Stimulated activated CD4-positive, alpha-beta T cell treated with anti-CD3 and anti-CD28 coated beads, Interleukin-12 subunit alpha, Interleukin-12 subunit beta, amount 100 ng/mL, for 24 hours (primary cell): Measurements from ENCODE around the gene RALGPS1.

Source experiments
- DNase-seq, 2 experiments: peaks; one replicate each; pipeline ENCODE4 v3.0.0-alpha.2; 2020; ENCODE audit warnings: low read depth in 2 of 2

RALGPS1 gene

DNA sequence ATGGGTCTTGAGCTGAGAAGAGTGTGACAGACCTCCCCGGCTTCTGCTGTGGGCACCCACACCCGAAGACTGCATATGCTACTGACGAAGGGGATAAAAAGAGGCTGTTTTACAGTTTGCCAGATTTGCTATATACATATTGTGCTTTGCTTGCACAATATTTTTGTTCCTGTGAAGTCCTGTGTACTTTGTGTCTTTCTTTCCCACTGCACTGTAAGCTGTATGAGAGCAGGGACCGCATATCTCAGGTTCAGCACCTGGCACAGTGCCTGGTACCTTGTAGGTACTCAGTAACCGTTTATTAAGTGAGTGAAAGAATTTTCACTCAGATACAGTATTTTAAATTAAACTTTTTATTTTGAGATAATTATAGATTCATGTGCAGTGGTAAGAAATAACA, 341.7 kb downstream of the RALGPS1 start:
- no peak for DNase-seq

DNA sequence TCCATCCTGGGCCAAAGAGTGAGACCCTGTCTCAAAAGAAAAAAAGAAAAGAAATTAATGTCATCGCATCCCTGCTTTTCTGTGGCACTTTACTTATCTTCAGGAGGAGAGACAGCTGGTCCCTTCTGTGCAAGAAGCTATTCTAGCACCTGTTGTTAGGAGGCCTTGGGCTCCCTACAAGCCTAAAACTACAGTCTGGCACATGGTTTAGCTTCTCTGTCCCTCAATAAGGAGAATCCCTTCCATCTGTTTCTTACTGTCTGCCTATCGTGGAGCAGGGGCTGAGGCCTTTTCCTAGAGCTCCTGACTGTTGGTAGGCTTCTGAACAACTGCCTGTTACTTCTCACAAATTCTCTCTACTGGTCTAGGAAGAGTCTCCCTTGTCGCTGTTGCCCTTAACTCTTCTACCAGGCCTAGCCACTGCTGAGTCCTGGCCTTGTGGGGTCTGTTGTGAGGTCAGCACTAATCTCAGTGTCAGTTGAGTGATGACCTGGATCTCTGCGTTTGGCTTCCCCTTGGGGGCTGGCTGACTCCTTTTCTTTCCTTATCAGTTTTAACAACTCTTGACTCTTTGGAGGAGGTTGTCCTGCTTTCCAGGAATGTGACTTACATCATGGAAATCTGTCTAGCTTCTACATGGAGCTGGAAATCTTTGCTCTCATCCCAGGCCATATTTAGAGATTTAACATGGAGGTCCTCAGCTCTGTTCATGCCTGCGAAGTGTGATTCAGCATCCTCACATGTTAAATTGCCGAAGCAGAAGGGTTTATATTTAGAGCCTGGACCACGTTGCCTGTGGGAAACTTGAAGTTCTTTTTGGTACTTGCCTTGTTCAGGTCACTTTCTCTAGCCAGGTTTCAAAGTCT, 344.3 kb downstream of the RALGPS1 start:
- DNase-seq = no peak

- no peak for DNase-seq
These were observed 348.0 kb downstream of the RALGPS1 start for GRCh38 chr9:127262602-127263001.

DNA sequence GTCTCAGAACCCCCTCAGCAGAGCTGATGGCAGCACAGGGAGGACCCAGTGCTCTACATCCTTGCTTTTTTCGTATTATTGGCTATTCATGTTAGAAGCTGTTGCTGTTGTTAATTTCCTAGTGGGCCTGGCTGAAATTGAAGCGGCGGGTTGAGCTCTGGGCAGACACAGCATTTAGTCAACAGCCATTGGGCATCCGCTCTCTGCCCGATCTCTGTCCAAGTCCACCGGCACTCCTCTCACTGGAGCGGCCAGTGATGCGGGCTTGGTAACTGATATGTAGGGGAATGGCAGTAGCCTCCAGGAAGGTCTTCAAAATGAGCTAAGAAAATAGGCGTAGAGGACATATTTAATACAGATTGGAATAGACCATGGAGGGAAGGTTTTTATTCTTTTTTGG, 348.7 kb downstream of the RALGPS1 start:
- DNase-seq = no peak

GRCh38 chr9:127263664-127264063, 349.1 kb downstream of the RALGPS1 start:
- DNase-seq = no peak

- no peak for DNase-seq
These were observed 350.1 kb downstream of the RALGPS1 start, which contains the start of gene GARNL3 for GRCh38 chr9:127264462-127265219. Gene GARNL3 (plus strand): TSS chr9:127264774. CDS start chr9:127264878, 104 bp downstream.

- no peak for DNase-seq
These were observed 353.4 kb downstream of the RALGPS1 start for GRCh38 chr9:127267793-127268525.

DNA sequence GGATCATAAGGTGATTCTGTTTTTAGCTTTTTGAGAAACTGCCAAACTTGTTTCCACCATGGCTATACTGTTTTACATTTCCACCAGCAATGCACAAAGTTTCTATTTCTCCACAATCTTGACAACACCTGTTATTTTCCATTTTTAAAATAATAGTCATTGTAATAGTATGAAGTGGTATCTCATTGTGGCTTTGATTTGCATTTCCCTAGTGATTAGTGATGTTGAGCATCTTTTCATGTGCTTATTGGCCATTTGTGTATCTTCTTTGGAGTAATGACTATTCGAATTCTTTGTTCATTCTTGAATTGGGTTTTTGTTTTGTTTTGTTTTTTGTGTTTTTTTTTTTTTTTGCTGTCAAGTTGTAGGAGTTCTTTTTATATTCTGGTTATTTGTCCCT, 354.9 kb downstream of the RALGPS1 start:
- no peak for DNase-seq
